ENCODE data around the gene GPR108. TPM values are rescaled to one million over a fixed set of nuclear protein-coding genes. Genes with fewer than 3 reads are reported as not detected.

GPR108 gene
- total RNA-seq, 4 donors from 2014 or later = 38.2 to 61.7 (median 48.2) TPM

- intact Hi-C loops (cut with DNase I) = loop anchor here (5.0 to 10.0 kb wide), 4 partner anchors 105 to 325 kb away; partner anchors contain the start of gene ZNF557
- Histone ChIP-seq H3K9me3 (no peaks in the 10 kb centered on the region), H3K4me3 (peak overlapping the region; percentile 84 to 96 (median 90)), H3K27me3 (no peaks in the 10 kb centered on the region), H3K36me3 (peaks cover 7 to 32% (median 15%) of the 10 kb centered on the region in 4 donors), H3K27ac (replicated peaks in 1 of 4) (peak overlapping the region; percentile 92 to 96 (median 95)), H3K4me1 (peaks cover 56 to 81% (median 74%) of the 10 kb centered on the region in 4 donors)
- no peak for DNase-seq (ENCODE audit: extremely low spot score)
- under 1% methylated on average over 23 of the region's 34 CpGs for WGBS
- no peak for TF ChIP-seq CTCF (IDR thresholded peaks at IDR 0.05)
- TF ChIP-seq EP300 (IDR thresholded peaks at IDR 0.05) = no peak
- TF ChIP-seq POLR2A (IDR thresholded peaks at IDR 0.05; ENCODE audit: low read depth) = no peak
- TF ChIP-seq POLR2AphosphoS5 (IDR thresholded peaks at IDR 0.05) = no peak
These were observed 2.7 kb upstream of the GPR108 start for GRCh38 chr19:6739883-6740588.

- Histone ChIP-seq H3K27me3 (no peaks in the 10 kb centered on the region), H3K4me3 (peak within 1 kb of the TSS; percentile 84 to 96 (median 90)), H3K36me3 (peaks cover 7 to 28% (median 15%) of the 10 kb centered on the region in 4 donors), H3K9me3 (no peaks in the 10 kb centered on the region), H3K4me1 (peaks cover 50 to 78% (median 70%) of the 10 kb centered on the region in 4 donors), H3K27ac (replicated peaks in 1 of 4) (peak within 1 kb of the TSS; percentile 92 to 96 (median 95))
- TF ChIP-seq POLR2A (IDR thresholded peaks at IDR 0.05; ENCODE audit: low read depth) (peak; percentile 85), POLR2AphosphoS5 (IDR thresholded peaks at IDR 0.05) (peak; percentile 42 to 86), CTCF (IDR thresholded peaks at IDR 0.05) (no peak)
- DNase-seq (ENCODE audit: extremely low spot score) = peak; percentile 97
- intact Hi-C loops (cut with DNase I) = loop anchor here (5.0 to 10.0 kb wide), 3 partner anchors 105 to 222 kb away; no protein-coding TSS in a partner anchor
- 0% methylated on average over 19 of the region's 47 CpGs for WGBS
These were observed 2.1 kb upstream of the GPR108 start, which contains the start of gene TRIP10 for GRCh38 chr19:6739390-6739882. Gene TRIP10, plus strand, starts transcription at chr19:6739680. Its CDS starts 82 bp downstream, at chr19:6739762.

- H3K27me3 ChIP-seq = no peaks in the 10 kb centered on the region
- H3K27ac ChIP-seq (replicated peaks in 1 of 4) = peak overlapping the region; percentile 92 to 96 (median 95)
- peaks cover 6 to 22% (median 18%) of the 10 kb centered on the region in 4 donors for H3K36me3 ChIP-seq
- no peak for TF ChIP-seq POLR2A (IDR thresholded peaks at IDR 0.05; ENCODE audit: low read depth)
- peak in 1 of 3 experiments; percentile 6 for TF ChIP-seq CTCF (IDR thresholded peaks at IDR 0.05)
- no peaks in the 10 kb centered on the region for H3K9me3 ChIP-seq
- H3K4me3 ChIP-seq = peak overlapping the region; percentile 84 to 96 (median 90)
- H3K4me1 ChIP-seq = peaks cover 44 to 78% (median 64%) of the 10 kb centered on the region in 4 donors
- WGBS = 12% methylated on average over 21 of the region's 24 CpGs
- DNase-seq (ENCODE audit: extremely low spot score) = no peak
- intact Hi-C loops (cut with DNase I) = loop anchor here (5.0 to 10.0 kb wide), 3 partner anchors 104 to 222 kb away; no protein-coding TSS in a partner anchor
These were observed 1.5 kb upstream of the GPR108 start for GRCh38 chr19:6738787-6739389.

GRCh38 chr19:6737873-6738786 lies 750 bp upstream of the GPR108 start:
- peaks cover 43 to 75% (median 57%) of the 10 kb centered on the region in 4 donors for H3K4me1 ChIP-seq
- peak overlapping the region; percentile 84 to 96 (median 90) for H3K4me3 ChIP-seq
- DNase-seq (ENCODE audit: extremely low spot score) = peak; percentile 99
- H3K27ac ChIP-seq (replicated peaks in 1 of 4) = peak overlapping the region; percentile 92 to 96 (median 95)
- TF ChIP-seq POLR2AphosphoS5 (IDR thresholded peaks at IDR 0.05) (peak in 1 of 2 donors; percentile 87), POLR2A (IDR thresholded peaks at IDR 0.05; ENCODE audit: low read depth) (no peak), CTCF (IDR thresholded peaks at IDR 0.05) (peak; percentile 56 to 73 (median 66))
- no peaks in the 10 kb centered on the region for H3K9me3 ChIP-seq
- H3K27me3 ChIP-seq = no peaks in the 10 kb centered on the region
- WGBS = 10% methylated on average over 12 of the region's 13 CpGs
- peaks cover 0 to 20% (median 18%) of the 10 kb centered on the region in 4 donors for H3K36me3 ChIP-seq
- intact Hi-C loops (cut with DNase I) = loop anchor here (5.0 to 10.0 kb wide), 3 partner anchors 103 to 221 kb away; no protein-coding TSS in a partner anchor
